Activated T-helper 17 cell treated with anti-CD3 and anti-CD28 coated beads, Interleukin-2, amount 50 U/mL, for 72 hours (primary cell): ENCODE data around the gene OR6B1. TPM values are rescaled to one million over a fixed set of nuclear protein-coding genes. Genes with fewer than 3 reads are reported as not detected.

Source experiments
- ATAC-seq: fragments of 150-1000 bp; cut with Tn5 transposase; replicated peaks from 2 replicates; pipeline ENCODE4 v1.10.0; 2021; ENCODE audit warnings: mild to moderate bottlenecking, moderate library complexity
- H3K27ac Mint-ChIP-seq: one replicate; pipeline ENCODE4 v1.8.0; 2022; ENCODE audit warnings: mixed read lengths
- H3K27me3 Mint-ChIP-seq: one replicate; pipeline ENCODE4 v1.8.0; 2022; ENCODE audit warnings: mixed read lengths
- H3K36me3 Mint-ChIP-seq: one replicate; pipeline ENCODE4 v1.8.0; 2022; ENCODE audit warnings: low read depth, mild to moderate bottlenecking, mixed read lengths
- H3K4me1 Mint-ChIP-seq: one replicate; pipeline ENCODE4 v1.8.0; 2022; ENCODE audit warnings: mixed read lengths
- H3K4me3 Mint-ChIP-seq: one replicate; pipeline ENCODE4 v1.8.0; 2022; ENCODE audit warnings: mild to moderate bottlenecking, mixed read lengths
- H3K9me3 Mint-ChIP-seq: one replicate; pipeline ENCODE4 v1.8.0; 2022; ENCODE audit warnings: mixed read lengths
- total RNA-seq, 2 donors: library from RNA; stranded (reverse); gene quantifications; one replicate each; pipeline ENCODE4 v1.2.3, GENCODE V29; 2022

OR6B1 gene
- total RNA-seq: not detected

- H3K4me1 Mint-ChIP-seq: no peaks in the 10 kb centered on the region
- H3K9me3 Mint-ChIP-seq: no peaks in the 10 kb centered on the region
- H3K4me3 Mint-ChIP-seq: no peak within 1 kb of the TSS
- peaks cover 11% of the 10 kb centered on the region for H3K27me3 Mint-ChIP-seq
- H3K36me3 Mint-ChIP-seq: no peaks in the 10 kb centered on the region
- H3K27ac Mint-ChIP-seq: no peak within 1 kb of the TSS
- no peak for ATAC-seq
Measured at GRCh38 chr7:144000020-144000419, at the start of gene OR6B1. Gene OR6B1, plus strand, starts transcription at chr7:144000320. Its CDS starts 3,677 bp downstream, at chr7:144003997.

GRCh38 chr7:143953421-143953820, 46.7 kb upstream of the OR6B1 start:
- no peaks in the 10 kb centered on the region for H3K36me3 Mint-ChIP-seq
- H3K4me1 Mint-ChIP-seq: no peaks in the 10 kb centered on the region
- no peak overlapping the region for H3K4me3 Mint-ChIP-seq
- peaks cover 31% of the 10 kb centered on the region for H3K27me3 Mint-ChIP-seq
- no peak overlapping the region for H3K27ac Mint-ChIP-seq
- no peak for ATAC-seq
- H3K9me3 Mint-ChIP-seq: no peaks in the 10 kb centered on the region

DNA sequence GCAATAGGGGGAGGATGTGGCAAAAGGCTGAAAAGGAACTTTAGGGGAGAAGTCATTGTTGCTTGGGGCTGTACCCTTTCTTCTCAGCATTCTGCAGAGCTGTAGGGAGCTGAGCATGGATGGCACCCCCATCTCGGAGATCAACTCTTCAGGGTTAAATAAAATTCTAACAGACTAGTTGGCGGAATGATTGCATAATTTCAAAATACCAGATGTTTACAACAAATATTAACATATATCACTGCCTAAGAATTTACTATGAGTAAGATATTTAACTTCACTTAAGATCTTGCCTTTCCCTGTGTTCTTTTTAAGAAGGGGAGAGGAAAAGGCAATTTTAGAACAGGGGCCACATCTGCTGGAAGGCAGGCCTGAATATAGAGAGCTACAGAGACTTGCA, 46.0 kb upstream of the OR6B1 start:
- Mint-ChIP-seq H3K27ac (no peak overlapping the region), H3K36me3 (no peaks in the 10 kb centered on the region), H3K9me3 (no peaks in the 10 kb centered on the region), H3K27me3 (peaks cover 29% of the 10 kb centered on the region), H3K4me3 (no peak overlapping the region), H3K4me1 (no peaks in the 10 kb centered on the region)
- no peak for ATAC-seq

- Mint-ChIP-seq H3K4me1 (no peaks in the 10 kb centered on the region), H3K9me3 (no peaks in the 10 kb centered on the region), H3K4me3 (no peak within 1 kb of the TSS), H3K27ac (no peak within 1 kb of the TSS), H3K27me3 (peaks cover 25% of the 10 kb centered on the region), H3K36me3 (no peaks in the 10 kb centered on the region)
- no peak for ATAC-seq
Measured at GRCh38 chr7:143954544-143954943, 45.6 kb upstream of the OR6B1 start, which contains the start of gene OR2F1. Gene OR2F1, plus strand, starts transcription at chr7:143954844. Its CDS starts 5,127 bp downstream, at chr7:143959971.

GRCh38 chr7:143958781-143959180, 41.3 kb upstream of the OR6B1 start:
- ATAC-seq: no peak
- no peaks in the 10 kb centered on the region for H3K4me1 Mint-ChIP-seq
- no peak overlapping the region for H3K4me3 Mint-ChIP-seq
- no peaks in the 10 kb centered on the region for H3K9me3 Mint-ChIP-seq
- no peak overlapping the region for H3K27ac Mint-ChIP-seq
- no peaks in the 10 kb centered on the region for H3K36me3 Mint-ChIP-seq
- peaks cover 31% of the 10 kb centered on the region for H3K27me3 Mint-ChIP-seq

- peak; percentile 72 for ATAC-seq
- Mint-ChIP-seq H3K27ac (no peak overlapping the region), H3K4me1 (no peaks in the 10 kb centered on the region), H3K27me3 (peaks cover 28% of the 10 kb centered on the region), H3K4me3 (no peak overlapping the region), H3K36me3 (no peaks in the 10 kb centered on the region), H3K9me3 (no peaks in the 10 kb centered on the region)
Measured at GRCh38 chr7:143960813-143961610, 39.1 kb upstream of the OR6B1 start.

- Mint-ChIP-seq H3K36me3 (no peaks in the 10 kb centered on the region), H3K4me3 (no peak overlapping the region), H3K4me1 (no peaks in the 10 kb centered on the region), H3K27me3 (peaks cover 21% of the 10 kb centered on the region), H3K9me3 (peaks cover 3% of the 10 kb centered on the region), H3K27ac (no peak overlapping the region)
- ATAC-seq: no peak
Measured at GRCh38 chr7:143965280-143965679, 34.8 kb upstream of the OR6B1 start.

DNA sequence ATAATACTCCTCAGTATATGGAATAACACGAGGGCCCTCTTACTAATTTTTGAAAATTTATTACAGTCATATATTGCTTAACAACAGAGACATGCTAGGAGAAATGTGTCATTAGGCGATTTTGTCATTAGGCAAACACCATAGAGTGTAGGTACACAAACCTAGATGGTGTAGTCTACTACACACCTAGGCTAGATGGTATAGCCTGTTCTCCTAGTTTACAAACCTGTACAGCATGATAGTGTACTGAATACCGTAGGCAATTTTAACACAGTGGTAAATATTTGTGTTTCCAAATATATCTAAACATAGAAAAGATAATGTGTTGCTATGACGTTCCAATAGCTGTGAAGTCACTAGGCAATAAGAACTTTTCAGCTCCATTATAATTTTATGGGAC, 32.7 kb upstream of the OR6B1 start:
- no peaks in the 10 kb centered on the region for H3K4me1 Mint-ChIP-seq
- peaks cover 21% of the 10 kb centered on the region for H3K27me3 Mint-ChIP-seq
- H3K9me3 Mint-ChIP-seq: peaks cover 3% of the 10 kb centered on the region
- H3K36me3 Mint-ChIP-seq: no peaks in the 10 kb centered on the region
- ATAC-seq: no peak
- H3K27ac Mint-ChIP-seq: no peak overlapping the region
- no peak overlapping the region for H3K4me3 Mint-ChIP-seq

GRCh38 chr7:143973870-143974416, 26.2 kb upstream of the OR6B1 start:
- H3K27ac Mint-ChIP-seq: no peak overlapping the region
- ATAC-seq: no peak
- no peaks in the 10 kb centered on the region for H3K4me1 Mint-ChIP-seq
- H3K9me3 Mint-ChIP-seq: no peaks in the 10 kb centered on the region
- H3K36me3 Mint-ChIP-seq: no peaks in the 10 kb centered on the region
- peaks cover 29% of the 10 kb centered on the region for H3K27me3 Mint-ChIP-seq
- H3K4me3 Mint-ChIP-seq: no peak overlapping the region

GRCh38 chr7:143974459-143974858, 25.7 kb upstream of the OR6B1 start:
- H3K27me3 Mint-ChIP-seq: peaks cover 29% of the 10 kb centered on the region
- H3K27ac Mint-ChIP-seq: no peak overlapping the region
- H3K4me1 Mint-ChIP-seq: no peaks in the 10 kb centered on the region
- no peak overlapping the region for H3K4me3 Mint-ChIP-seq
- H3K36me3 Mint-ChIP-seq: no peaks in the 10 kb centered on the region
- no peaks in the 10 kb centered on the region for H3K9me3 Mint-ChIP-seq
- no peak for ATAC-seq

- H3K9me3 Mint-ChIP-seq: no peaks in the 10 kb centered on the region
- H3K4me3 Mint-ChIP-seq: no peak overlapping the region
- H3K4me1 Mint-ChIP-seq: no peaks in the 10 kb centered on the region
- H3K27me3 Mint-ChIP-seq: peaks cover 25% of the 10 kb centered on the region
- ATAC-seq: no peak
- H3K27ac Mint-ChIP-seq: no peak overlapping the region
- no peaks in the 10 kb centered on the region for H3K36me3 Mint-ChIP-seq
Measured at GRCh38 chr7:143975617-143976016, 24.5 kb upstream of the OR6B1 start.

DNA sequence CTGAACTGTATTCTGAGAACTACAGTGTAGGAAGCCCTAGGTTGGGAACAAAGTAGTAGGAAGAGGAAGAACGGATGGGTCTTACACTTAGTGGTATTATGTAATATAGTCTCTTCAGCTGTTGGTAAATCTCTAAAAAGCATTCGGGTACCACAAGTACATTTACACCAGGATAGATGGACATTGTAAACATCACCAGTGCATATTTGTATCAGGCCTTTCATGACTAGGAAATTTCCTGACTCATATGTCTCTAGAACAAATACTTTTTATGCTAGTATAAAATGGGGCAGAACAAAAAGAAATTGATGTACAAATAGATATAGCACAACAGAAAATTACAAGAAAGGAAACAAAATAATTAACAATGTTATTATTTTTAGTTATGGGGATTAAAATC, 21.5 kb upstream of the OR6B1 start:
- Mint-ChIP-seq H3K4me3 (no peak overlapping the region), H3K9me3 (no peaks in the 10 kb centered on the region), H3K36me3 (no peaks in the 10 kb centered on the region), H3K27ac (no peak overlapping the region), H3K27me3 (peaks cover 22% of the 10 kb centered on the region), H3K4me1 (no peaks in the 10 kb centered on the region)
- no peak for ATAC-seq

DNA sequence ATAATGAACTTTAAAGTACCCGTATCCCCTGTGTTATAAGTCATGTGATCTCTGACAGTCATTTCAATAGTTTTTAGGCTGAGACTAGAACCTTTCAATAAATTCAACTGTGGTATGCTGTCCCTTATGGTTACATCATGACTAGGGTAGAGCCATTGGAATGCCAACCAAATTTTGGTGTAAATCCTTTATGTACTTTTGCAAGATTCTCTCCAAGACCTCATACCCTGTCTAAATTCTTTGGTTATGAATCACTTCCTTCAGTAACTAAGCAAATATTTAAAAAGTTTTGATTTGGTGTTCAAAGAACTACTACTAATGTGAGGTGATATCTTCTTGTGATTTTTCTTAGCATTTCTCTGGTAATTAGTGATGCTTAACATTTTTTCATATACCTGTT, 20.8 kb upstream of the OR6B1 start:
- no peaks in the 10 kb centered on the region for H3K9me3 Mint-ChIP-seq
- no peaks in the 10 kb centered on the region for H3K36me3 Mint-ChIP-seq
- peaks cover 17% of the 10 kb centered on the region for H3K27me3 Mint-ChIP-seq
- H3K27ac Mint-ChIP-seq: no peak overlapping the region
- H3K4me3 Mint-ChIP-seq: no peak overlapping the region
- ATAC-seq: no peak
- no peaks in the 10 kb centered on the region for H3K4me1 Mint-ChIP-seq

GRCh38 chr7:143979998-143980397, 20.1 kb upstream of the OR6B1 start:
- H3K9me3 Mint-ChIP-seq: no peaks in the 10 kb centered on the region
- no peaks in the 10 kb centered on the region for H3K4me1 Mint-ChIP-seq
- H3K4me3 Mint-ChIP-seq: no peak overlapping the region
- no peak for ATAC-seq
- H3K36me3 Mint-ChIP-seq: no peaks in the 10 kb centered on the region
- H3K27me3 Mint-ChIP-seq: peaks cover 12% of the 10 kb centered on the region
- no peak overlapping the region for H3K27ac Mint-ChIP-seq

DNA sequence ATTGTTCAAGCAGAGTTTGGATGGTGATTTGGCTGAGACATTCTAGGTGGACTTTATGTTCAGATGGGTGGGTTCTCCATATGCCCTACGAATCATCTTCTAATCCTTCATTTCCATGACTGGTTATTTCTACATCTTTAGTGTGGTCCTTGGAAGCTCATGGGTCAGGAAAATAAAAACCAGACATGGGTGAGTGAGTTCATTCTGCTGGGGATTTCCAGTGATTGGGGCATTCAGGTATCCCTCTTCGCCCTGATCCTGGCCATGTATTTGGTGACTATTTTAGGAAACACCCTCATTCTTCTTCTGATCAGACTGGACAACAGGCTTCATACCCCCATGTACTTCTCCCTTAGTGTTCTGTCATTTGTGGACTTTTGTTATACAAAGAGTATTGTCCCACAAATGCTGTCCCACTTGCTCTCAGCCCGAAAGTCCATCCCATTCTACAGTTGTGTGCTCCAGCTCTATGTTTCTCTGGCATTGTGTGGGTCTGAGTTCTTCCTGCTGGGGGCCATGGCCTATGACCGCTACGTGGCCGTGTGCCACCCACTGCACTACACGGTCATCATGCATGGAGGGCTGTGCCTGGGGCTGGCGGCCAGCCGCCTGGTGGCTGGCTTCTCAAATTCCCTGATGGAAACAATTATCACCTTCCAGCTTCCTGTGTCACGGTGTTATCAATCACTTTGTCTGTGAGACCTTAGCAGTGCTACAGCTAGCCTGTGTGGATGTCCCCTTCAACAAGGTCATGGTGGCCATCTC, 19.2 kb upstream of the OR6B1 start:
- no peak for ATAC-seq
- peaks cover 11% of the 10 kb centered on the region for H3K27me3 Mint-ChIP-seq
- H3K36me3 Mint-ChIP-seq: no peaks in the 10 kb centered on the region
- H3K27ac Mint-ChIP-seq: no peak overlapping the region
- H3K4me3 Mint-ChIP-seq: no peak overlapping the region
- no peaks in the 10 kb centered on the region for H3K4me1 Mint-ChIP-seq
- H3K9me3 Mint-ChIP-seq: peaks cover under 1% of the 10 kb centered on the region
